H1 (cell line): Measurements from ENCODE around the gene ESCO1. TPM values are rescaled to one million over a fixed set of nuclear protein-coding genes. Genes with fewer than 3 reads are reported as not detected.
A peak's percentile ranks its signal among the peaks of the same experiment; 100 is the strongest.

Experiments
- ATF3 ChIP-seq: IDR thresholded peaks from 2 replicates; pipeline ENCODE4 v1.6.1; 2011; ENCODE audit warnings: low read depth, mild to moderate bottlenecking, low read length; ENCODE audit not compliant: insufficient read depth
- E2F6 ChIP-seq: IDR thresholded peaks from 2 replicates; pipeline ENCODE4 v1.6.1; 2012; ENCODE audit warnings: inconsistent platforms
- EGR1 ChIP-seq: IDR thresholded peaks from 2 replicates; pipeline ENCODE4 v1.6.1; 2011; ENCODE audit warnings: low read depth, low read length, borderline replicate concordance
- GABPA ChIP-seq: IDR thresholded peaks from 2 replicates; pipeline ENCODE4 v1.6.1; 2011; ENCODE audit warnings: mild to moderate bottlenecking, low read length, moderate library complexity, borderline replicate concordance; ENCODE audit not compliant: insufficient read depth
- RNF2 ChIP-seq: fragments of 200-900, 300-1000 bp; sonication (generic); IDR thresholded peaks from 2 replicates; pipeline ENCODE4 v1.7.1; 2016; ENCODE audit warnings: borderline replicate concordance, low read depth, mild to moderate bottlenecking, antibody characterized with exemption, low read length; ENCODE audit not compliant: poor library complexity, severe bottlenecking; ENCODE audit errors: missing control alignments
- polyA plus RNA-seq, 7 experiments: library from polyadenylated mRNA; depleted of rRNA in 3 of 7; stranded (reverse) in 5 of 7; unstranded in 2 of 7; fragments of >200 nt in 5 of 7; fragments of 200-250 nt in 2 of 7; gene quantifications; 1 replicate in 5 of 7; 2 replicates in 1 of 7; 4 replicates in 1 of 7; pipeline versions ENCODE4 v1.2.1 to v1.2.3, GENCODE V29; 2011 to 2013; ENCODE audit warnings: missing spikeins in 2 of 7, mixed read lengths in 2 of 7
- total RNA-seq: library from RNA; stranded (reverse); fragmentation: NEBNext Ultra II Directional; extraction: Animal tissue kit (Norgen Biotek cat#: 25700); gene quantifications from 2 replicates; pipeline ENCODE4 v1.2.1, GENCODE V29; 2021
- TF ChIP-seq, protein P1 (sequence below), 3 experiments: IDR thresholded peaks; 1 replicate in 2 of 3; 2 replicates in 1 of 3; pipeline versions ENCODE4 v1.5.1 to v1.6.1; 2011; ENCODE audit warnings: low read length in 3 of 3, mild to moderate bottlenecking in 3 of 3, inconsistent platforms in 2 of 3, low read depth in 1 of 3, moderate library complexity in 1 of 3; ENCODE audit not compliant: insufficient read depth in 1 of 3; ENCODE audit errors: control extremely low read depth in 1 of 3
- TF ChIP-seq, protein P2 (sequence below): IDR thresholded peaks from 2 replicates; pipeline ENCODE4 v1.6.1; 2012; ENCODE audit warnings: low read length, inconsistent platforms

ESCO1 gene
- total and polyA plus RNA-seq, 2 of the 8 experiments (the other 6 are each of a cell fraction or from before 2014, with no cell fraction given) = 5.8 to 48.3 TPM

- TF ChIP-seq RNF2 (no peak), E2F6 (peak; percentile 38), GABPA (no peak), ATF3 (no peak), EGR1 (0 out of 2 replicates have a peak, but pooled peaks have one; percentile 34)
- TF ChIP-seq, protein P1, sequence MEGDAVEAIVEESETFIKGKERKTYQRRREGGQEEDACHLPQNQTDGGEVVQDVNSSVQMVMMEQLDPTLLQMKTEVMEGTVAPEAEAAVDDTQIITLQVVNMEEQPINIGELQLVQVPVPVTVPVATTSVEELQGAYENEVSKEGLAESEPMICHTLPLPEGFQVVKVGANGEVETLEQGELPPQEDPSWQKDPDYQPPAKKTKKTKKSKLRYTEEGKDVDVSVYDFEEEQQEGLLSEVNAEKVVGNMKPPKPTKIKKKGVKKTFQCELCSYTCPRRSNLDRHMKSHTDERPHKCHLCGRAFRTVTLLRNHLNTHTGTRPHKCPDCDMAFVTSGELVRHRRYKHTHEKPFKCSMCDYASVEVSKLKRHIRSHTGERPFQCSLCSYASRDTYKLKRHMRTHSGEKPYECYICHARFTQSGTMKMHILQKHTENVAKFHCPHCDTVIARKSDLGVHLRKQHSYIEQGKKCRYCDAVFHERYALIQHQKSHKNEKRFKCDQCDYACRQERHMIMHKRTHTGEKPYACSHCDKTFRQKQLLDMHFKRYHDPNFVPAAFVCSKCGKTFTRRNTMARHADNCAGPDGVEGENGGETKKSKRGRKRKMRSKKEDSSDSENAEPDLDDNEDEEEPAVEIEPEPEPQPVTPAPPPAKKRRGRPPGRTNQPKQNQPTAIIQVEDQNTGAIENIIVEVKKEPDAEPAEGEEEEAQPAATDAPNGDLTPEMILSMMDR (IDR thresholded peaks at IDR 0.05; ENCODE audit: control extremely low read depth in 1 of 3, insufficient read depth in 1 of 3, low read depth in 1 of 3, low read length in 3 of 3) = peak; percentile 82 to 95 (median 90)
- TF ChIP-seq, protein P2, sequence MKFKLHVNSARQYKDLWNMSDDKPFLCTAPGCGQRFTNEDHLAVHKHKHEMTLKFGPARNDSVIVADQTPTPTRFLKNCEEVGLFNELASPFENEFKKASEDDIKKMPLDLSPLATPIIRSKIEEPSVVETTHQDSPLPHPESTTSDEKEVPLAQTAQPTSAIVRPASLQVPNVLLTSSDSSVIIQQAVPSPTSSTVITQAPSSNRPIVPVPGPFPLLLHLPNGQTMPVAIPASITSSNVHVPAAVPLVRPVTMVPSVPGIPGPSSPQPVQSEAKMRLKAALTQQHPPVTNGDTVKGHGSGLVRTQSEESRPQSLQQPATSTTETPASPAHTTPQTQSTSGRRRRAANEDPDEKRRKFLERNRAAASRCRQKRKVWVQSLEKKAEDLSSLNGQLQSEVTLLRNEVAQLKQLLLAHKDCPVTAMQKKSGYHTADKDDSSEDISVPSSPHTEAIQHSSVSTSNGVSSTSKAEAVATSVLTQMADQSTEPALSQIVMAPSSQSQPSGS = no peak
Observed at GRCh38 chr18:21600526-21601410, at the start of gene ESCO1 (continued).
